GM12892 (cell line): Measurements from ENCODE around the gene FAM110D.
A peak's percentile ranks its signal among the peaks of the same experiment; 100 is the strongest.

Experiments
- DNase-seq: peaks from one replicate; pipeline ENCODE4 v3.0.0; 2011; ENCODE audit not compliant: insufficient read length
- FAIRE-seq: peaks from 2 replicates; lab custom pipeline; 2011; peaks lifted over from hg19 to GRCh38; lab: Jason Lieb, UNC
- POLR2A ChIP-seq: IDR thresholded peaks from 2 replicates; pipeline ENCODE4 v1.6.1; 2011; ENCODE audit warnings: low read depth, low read length, control low read depth
- POLR2AphosphoS5 ChIP-seq: IDR thresholded peaks from 2 replicates; pipeline ENCODE4 v1.6.1; 2011; ENCODE audit warnings: low read depth, low read length, control low read depth
- TAF1 ChIP-seq: IDR thresholded peaks from 2 replicates; pipeline ENCODE4 v1.6.1; 2011; ENCODE audit warnings: low read depth, mild to moderate bottlenecking, control low read depth, low read length, borderline replicate concordance

Gene FAM110D

DNA sequence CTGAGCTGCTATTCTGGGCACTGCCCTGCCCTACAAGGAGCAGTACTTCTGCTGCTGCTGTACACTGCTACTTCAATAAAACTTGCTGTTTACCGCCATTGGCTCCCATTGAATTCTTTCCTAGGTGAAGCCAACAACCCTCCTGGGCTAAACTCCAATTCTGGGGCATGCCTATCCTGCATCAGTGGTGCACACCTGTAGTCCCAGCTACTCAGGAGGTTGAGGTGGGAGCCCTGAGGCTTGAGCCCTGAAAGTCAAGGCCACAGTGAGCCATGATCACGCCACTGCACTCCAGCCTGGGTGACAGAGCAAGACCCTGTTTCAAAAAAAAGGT is 26.1 kb upstream of the FAM110D start:
- TF ChIP-seq POLR2AphosphoS5 (no peak), TAF1 (no peak), POLR2A (no peak)
- no peak for DNase-seq
- no peak for FAIRE-seq

- FAIRE-seq (no peak), DNase-seq (no peak)
- TF ChIP-seq POLR2AphosphoS5 = no peak
- no peak for TF ChIP-seq TAF1
- no peak for TF ChIP-seq POLR2A
Observed at GRCh38 chr1:26134466-26134865, 24.4 kb upstream of the FAM110D start.

DNA sequence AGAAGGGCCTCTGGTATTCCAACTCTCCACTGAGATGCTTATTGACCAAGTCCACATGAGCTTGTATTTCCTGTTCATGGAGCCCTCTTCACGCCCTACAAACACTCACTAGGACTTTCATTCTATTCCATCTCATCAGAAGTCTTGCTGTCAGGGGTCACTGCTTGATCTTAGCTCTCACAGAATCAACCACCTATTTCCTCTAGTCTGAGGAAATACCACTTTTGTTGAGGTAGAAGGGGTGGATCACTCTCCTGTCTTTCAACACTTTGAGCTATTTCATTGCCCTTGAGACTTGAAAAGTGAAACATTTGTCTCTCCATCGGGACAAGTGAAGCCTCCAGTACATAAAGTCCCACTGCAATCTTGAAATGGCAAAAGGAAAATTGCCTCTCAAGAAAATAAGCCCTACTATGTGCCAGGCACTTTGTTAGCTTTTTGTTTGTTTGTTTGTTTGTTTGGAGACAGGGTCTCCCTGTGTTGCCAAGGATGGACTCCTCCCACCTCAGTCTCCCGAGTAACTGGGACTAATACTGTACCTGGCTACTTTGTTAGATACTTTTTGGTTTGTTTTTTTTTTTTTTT is 19.8 kb upstream of the FAM110D start:
- no peak for TF ChIP-seq POLR2AphosphoS5
- TF ChIP-seq TAF1 = no peak
- no peak for TF ChIP-seq POLR2A
- FAIRE-seq (no peak), DNase-seq (no peak)

DNA sequence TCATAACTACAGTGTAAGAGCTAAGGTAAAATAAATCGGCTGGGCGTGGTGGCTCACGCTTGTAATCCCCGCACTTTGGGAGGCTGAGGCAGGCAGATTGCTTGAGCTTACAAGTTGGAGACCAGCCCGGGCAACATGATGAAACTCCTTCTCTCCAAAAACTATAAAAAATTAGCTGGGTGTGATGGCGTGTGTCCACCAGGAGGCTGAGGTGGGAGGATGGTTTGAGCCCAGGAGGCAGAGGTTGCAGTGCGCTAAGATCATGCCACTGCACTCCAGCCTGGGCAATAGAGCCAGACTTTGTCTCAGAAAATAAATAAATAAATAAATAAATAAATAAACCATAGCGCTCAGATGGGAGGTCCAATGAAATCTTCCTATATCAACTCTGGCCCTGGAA is 16.7 kb upstream of the FAM110D start:
- DNase-seq (no peak), FAIRE-seq (no peak)
- TF ChIP-seq POLR2A (no peak), POLR2AphosphoS5 (no peak), TAF1 (no peak)

GRCh38 chr1:26145041-26145959 is 13.6 kb upstream of the FAM110D start:
- peak; percentile 90 for FAIRE-seq
- DNase-seq = no peak
- TF ChIP-seq POLR2AphosphoS5 = no peak
- TF ChIP-seq TAF1 = no peak
- TF ChIP-seq POLR2A = no peak

DNA sequence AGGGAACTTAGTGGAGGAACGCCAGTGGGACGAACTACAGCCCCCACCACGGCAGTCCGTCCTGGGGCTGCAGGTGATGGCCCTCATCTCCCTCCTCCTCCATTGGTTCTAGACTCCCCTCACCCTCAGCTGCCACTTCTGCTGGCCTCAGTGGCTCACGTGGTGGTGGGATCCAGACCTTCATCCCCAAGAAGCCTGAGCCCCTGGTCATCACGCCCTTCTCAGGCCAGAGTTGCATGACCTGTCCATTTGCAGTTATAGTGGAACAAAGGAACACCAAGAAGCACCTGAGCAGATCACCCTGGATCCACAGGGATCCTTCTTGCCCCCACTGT is 13.0 kb upstream of the FAM110D start:
- DNase-seq = no peak
- FAIRE-seq = no peak
- TF ChIP-seq POLR2AphosphoS5 = no peak
- no peak for TF ChIP-seq TAF1
- no peak for TF ChIP-seq POLR2A

DNA sequence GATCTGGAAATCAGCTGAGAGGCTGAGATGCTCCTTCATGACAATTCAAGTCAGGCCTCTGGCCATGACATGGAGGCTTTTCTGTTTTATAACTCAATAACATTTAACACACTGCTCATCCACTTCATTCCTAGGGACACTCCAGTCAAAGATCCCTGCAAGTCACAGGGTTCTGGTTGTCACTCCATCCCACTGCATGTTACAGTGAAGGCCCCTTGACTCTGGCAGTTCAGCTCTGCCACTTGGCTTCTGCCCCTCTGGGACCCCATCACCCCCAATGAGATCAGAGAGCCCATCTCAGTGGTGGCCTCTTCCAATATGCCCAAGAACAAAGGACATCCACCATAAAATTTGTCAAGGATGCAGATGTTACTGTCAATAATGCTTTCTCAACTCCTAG is 10.0 kb upstream of the FAM110D start:
- TF ChIP-seq POLR2AphosphoS5 (no peak), TAF1 (no peak), POLR2A (no peak)
- no peak for FAIRE-seq
- DNase-seq = no peak

DNA sequence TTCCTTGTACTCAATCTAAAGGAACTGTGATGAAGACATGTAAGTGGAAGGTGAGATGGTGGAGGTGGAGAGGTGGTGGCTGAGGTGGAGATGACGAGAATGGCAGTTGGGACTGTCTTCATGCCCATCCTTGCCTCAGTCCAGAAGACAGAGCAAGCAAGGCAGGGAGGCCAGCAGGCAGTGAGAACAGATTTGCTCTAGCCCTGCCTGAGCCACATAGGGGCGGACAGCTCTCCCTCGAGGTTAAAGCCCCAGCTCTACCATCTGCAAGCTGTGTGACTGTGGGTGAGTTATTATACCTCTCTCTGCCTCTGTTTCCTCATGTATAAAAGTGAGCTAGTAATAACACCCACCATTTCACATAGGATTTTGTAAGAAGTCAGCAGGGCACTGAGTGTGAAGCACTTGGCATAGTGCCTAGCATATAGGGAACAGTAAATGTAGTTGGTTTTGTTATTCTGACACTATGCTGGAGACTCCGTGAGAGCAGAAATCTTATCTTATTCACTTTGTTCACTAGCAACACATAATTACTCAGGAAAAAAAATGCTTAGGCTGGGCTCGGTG is 4.8 kb upstream of the FAM110D start:
- no peak for DNase-seq
- TF ChIP-seq TAF1 (no peak), POLR2A (no peak), POLR2AphosphoS5 (no peak)
- no peak for FAIRE-seq

GRCh38 chr1:26154750-26155149 is 4.1 kb upstream of the FAM110D start:
- DNase-seq (no peak), FAIRE-seq (no peak)
- TF ChIP-seq TAF1 (no peak), POLR2AphosphoS5 (no peak), POLR2A (no peak)

GRCh38 chr1:26155370-26156284 is 3.3 kb upstream of the FAM110D start:
- FAIRE-seq (no peak), DNase-seq (no peak)
- no peak for TF ChIP-seq TAF1
- no peak for TF ChIP-seq POLR2A

DNA sequence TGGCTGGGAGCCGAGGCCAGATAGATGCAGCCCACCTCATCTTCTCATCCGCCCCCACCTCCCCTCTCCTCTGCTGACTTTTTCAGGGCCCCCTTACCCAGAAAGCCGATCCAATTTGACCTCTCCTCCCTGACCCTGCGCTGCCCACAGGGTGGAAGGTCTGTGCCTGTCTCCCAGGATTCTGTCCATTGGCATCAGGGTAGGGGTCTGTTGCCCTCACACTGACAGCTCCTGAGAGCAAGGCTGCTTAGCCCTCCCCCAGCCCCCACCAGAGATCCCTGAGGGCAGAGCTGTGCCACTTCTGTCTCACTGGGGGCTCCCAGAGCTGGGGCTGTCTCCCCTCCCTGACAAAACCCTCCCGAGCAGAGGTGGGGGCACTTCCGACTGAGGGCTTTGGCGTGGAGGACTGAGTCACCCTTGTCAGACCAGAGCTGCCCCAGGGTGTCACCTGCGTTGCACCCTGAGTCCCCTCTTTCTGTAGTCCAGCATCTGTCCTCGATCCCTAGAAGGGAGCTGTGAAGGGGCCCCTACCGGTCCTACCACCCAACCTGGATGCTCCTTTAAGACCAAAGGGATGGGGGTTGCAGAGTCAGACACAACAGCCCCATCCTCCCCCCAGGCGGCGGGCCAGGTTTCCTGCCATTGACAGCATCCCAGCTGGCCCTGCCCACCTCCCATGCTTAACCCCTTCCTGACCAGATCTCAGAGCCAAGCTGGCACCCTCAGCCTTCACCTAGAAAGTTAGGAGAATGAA is 2.4 kb upstream of the FAM110D start:
- no peak for TF ChIP-seq POLR2A
- no peak for TF ChIP-seq POLR2AphosphoS5
- no peak for TF ChIP-seq TAF1
- no peak for FAIRE-seq
- no peak for DNase-seq
